HG03280 (cell line): ENCODE measurements around the gene XYLT1.
A peak's percentile ranks its signal among the peaks of the same experiment; 100 is the strongest.
"Not testable (repeated sequence)": the region's sequence is repeated elsewhere in the genome, so short reads cannot be mapped to it uniquely, and the experiment has no call there.

Experiments used
- ATAC-seq: cut with Tn5 transposase; IDR thresholded peaks from one replicate; pipeline ENCODE4 v1.9.1; 2021; ENCODE audit warnings: mild to moderate bottlenecking, moderate library complexity; ENCODE audit not compliant: unreplicated experiment

The XYLT1 gene

DNA sequence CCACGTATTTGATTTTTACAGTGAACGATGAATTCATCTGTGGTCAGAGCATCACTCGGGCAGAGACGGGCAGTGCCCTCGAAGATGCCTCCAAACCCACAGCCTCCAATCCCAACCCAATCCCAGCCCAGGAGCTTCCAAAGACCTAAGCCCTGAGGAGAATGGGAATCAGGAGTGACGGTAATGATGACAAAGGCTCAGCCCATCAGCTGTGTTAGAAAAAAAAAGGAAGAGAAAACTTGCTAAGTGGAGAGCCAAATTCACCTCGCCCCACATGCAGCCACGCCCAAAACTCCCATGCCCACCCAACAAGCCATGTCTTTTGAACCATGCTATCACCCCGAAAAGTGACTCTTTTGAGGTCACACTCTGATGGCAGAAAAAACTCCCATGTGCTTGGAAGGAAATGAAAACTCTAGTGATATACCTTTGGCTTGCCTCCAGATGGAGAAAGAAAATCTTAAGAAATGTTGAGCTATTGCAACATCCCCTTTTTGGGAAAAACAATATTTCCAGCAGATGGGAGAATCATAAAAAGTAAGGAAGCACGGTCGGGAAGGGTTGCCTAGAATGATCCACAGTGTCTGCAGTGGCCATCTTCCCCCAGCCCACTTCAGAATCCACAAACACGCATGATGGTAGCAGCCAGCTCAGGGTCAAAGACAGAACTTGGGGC is 37.7 kb downstream of the XYLT1 start:
- ATAC-seq = no peak

DNA sequence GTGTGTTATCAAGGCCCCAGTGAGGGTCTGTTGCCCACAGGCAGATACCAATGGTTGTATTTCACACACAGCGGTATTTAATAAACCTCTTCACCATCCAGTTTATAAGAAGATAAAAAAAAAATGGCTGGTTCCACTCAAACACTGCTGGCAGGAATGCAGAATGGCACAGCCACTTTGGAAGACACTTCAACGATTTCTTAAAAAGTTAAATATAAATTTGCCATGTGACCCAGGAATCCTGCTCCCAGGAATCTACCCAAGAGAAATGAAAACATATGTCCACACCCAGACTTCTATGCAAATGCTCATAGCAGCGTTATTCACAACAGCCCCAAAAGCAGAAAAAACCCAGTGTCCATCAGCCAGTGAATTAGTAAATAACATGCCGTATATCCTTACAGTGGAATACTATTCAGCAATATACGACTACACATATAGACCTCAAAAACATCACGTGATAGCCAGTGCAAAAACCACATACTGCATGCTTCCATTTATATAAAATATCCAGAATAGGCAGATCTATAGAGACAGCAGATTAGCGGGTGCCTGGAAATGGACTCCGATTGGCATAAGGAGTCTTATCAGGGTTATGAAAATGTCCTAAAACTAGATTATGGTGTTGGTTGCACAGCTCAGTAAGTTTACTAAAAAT is 38.7 kb downstream of the XYLT1 start:
- no peak for ATAC-seq

DNA sequence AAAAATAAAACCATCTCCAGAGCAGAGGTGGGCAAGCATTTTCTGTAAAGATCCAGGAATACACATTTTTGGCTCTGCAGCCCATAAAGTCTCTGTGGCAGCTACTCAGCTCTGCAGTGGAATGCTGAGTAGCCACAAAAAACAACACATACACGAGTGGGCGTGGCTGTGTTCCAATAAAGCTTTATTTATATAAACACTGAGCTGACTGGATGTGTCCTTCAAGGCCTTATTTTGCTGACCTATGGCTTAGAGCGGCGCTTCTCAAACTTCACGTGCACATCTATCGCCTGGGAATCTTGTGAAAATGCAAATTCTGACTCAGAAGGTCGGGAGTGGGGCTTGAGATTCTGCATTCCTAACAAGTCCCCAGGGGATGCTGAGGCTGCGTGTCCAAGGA is 39.7 kb downstream of the XYLT1 start:
- no peak for ATAC-seq

DNA sequence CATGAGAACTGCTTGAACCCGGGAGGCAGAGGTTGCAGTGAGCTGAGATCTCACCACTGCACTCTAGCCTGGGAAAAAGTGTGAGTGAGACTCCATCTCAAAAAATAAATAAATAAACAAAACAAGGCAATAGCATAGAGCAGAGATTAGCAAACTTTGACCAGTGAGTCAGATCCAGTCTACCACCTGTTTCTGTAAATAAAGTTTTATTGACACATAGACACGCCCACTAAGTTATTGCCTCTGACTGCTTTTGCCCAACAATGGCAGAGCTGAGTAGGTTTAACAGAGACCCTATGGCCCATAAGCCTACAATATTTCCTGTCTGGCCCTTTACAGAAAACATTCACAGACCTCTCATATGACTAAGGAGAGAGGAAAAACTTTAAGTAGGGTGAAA is 44.3 kb downstream of the XYLT1 start:
- ATAC-seq = no peak

DNA sequence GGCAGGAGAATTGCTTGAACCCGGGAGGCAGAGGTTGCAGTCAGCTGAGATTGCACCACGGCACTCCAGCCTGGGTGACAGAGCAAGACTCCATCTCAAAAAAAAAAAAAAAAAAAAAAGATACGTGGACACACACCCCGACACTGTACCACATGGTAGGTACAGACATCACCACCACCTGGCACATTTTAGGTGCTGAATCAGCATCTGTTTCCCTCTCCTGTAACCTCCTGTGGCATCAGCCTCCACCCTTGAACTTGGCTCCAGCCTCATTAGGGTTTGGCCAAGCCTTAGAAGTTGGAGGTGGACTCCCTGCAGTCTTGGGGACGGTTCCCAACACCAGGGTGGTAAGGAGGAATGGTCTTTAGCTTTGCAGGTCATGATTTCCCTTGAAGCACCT is 46.0 kb downstream of the XYLT1 start:
- ATAC-seq = no peak

DNA sequence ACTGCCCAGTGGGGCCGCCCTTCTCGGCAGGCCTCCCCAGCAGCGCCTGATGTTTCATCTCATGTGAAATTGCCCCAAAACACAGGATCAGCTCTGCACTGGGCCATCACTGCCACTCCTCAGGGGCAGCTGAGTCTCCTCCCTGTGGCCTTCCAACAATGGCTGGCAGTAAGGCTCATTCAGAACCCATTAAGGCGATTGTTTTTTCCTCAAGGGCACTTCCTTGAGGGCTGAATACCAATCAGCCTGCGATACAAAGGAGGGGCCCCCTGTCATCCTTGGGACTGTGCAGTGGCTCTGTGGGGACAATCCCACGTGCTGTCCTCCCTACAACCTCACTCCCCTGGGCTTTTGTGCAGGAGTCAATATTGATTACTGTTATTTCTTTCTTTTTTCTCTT is 47.5 kb downstream of the XYLT1 start:
- ATAC-seq = no peak

DNA sequence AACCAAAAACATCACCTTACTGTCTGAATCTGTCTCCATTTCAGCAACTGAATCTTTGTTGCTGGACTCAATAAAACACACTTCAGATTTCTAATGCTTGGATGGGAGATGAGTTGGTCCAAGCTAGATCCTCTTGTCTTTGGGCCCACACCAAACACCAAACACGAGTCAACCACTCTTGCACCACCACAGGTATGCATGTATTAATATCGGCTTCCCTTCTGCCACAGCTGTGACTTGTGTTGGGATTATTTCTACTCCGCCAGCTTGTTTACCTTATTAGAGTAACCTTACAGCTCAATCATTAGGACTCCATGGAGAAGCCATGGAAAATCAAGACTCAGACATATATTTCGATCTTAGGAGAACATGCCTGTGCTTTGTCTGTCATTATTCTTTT is 49.9 kb downstream of the XYLT1 start:
- ATAC-seq = no peak

DNA sequence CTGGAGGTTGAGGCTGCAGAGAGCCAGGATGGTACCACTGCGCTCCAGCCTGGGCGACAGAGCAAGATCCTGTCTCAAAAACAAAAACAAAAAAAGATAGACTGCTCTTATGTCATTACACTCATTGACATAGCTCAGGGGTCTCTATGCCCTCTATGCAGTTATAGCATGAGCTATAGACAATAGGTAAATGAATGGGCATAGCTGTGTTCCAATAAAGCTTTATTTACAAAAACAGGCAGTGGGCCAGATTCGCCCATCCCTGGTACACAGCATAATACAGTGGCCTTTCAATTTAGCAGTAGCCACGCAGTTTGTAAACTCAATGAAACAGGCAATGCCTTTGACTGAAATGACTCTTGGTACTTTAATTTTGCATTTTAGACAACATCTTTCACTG is 51.5 kb downstream of the XYLT1 start:
- no peak for ATAC-seq

DNA sequence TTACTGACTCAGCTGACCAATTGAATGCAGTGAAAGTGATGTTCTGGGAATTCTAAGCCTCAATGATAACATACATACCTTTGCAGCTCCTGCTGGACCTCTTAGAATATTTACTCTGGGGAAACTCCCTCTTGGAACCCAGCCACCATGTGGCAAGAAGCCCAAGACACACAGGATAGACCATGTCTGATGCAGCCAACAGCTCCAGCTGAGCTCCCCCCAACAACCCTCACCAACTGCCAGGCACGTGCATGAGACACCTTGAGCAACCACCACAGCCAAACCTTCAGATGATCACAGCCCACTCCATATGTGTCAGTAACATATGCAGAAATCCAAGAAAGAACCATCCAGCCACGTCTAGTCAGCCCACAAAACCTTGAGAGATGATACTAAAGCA is 53.0 kb downstream of the XYLT1 start:
- no peak for ATAC-seq

DNA sequence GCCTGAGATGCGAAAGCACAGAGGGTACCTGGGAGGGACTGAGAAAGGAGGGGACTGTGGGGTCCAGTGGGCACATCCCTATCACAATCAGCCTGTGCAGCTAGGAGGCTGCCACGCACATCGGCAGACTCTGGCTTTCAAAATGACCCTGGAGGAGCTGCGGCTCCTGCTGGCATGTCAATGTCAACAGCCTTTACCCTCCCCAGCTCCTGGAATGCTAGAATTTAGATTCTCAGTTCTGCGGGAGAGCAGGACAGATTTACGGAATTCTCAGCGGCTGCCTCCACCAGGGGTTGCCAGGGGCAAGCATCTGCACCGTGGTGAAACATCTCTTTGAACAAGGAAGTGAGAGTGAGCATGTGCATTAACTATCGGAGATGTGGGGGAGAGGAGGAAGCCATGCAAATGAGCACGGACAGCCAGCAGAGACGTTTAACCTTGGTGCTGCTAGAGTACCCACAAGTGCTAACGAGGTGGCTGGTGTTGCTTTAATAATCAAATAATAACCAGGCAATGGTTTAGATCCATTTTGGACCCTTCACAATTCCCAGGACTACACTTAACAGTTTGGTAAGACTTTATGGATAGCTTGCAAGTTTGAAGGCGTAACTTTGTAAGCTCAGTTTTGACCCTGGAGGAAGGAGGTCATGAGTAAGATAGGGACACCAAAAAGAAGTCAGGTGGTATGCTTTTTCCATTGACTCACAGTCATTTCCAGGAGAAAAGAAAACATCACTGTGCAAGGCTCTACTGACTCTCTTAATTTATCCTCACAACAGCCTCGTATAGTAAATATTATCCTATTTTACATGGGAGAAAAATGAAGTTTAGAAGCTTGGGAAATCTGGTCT is 54.1 kb downstream of the XYLT1 start:
- ATAC-seq = peak; percentile 92

DNA sequence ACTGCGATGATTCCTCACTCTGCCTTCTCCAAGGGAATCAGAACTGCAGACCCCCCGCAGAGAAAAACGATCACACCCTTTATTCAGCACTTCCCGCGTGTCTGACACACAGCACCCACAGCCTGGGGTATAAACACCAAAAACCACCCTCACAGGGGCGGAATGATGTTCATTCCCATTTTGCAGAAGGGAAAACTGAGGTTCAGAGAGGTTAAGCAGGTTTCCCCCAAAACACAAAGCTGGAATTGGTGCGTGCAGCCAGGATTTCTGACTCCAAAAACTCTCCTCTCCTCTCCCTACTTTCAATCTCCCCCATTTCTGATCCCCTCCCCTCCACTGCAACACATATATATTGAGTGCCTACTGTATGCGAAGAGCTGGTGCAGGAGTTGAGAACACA is 55.8 kb downstream of the XYLT1 start:
- no peak for ATAC-seq

DNA sequence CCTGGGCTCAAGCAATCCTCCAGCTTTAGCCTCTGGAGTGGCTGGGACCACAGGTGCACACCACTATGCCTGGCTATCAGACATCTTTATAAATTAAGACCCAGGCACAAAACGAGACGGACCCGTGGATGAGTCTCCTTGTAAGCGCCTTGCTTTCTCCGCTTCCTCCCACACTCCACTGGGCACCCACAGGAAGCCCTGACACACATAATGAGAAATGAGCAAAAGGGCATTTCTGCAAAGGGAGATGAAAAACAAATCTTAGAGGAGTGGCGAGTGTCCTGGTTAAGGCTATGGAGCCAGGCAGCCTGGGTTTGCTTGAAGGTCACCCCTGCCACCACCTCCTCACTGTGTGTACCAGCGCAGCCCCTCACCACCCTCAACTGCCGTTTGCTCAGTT is 56.3 kb downstream of the XYLT1 start:
- ATAC-seq = no peak

DNA sequence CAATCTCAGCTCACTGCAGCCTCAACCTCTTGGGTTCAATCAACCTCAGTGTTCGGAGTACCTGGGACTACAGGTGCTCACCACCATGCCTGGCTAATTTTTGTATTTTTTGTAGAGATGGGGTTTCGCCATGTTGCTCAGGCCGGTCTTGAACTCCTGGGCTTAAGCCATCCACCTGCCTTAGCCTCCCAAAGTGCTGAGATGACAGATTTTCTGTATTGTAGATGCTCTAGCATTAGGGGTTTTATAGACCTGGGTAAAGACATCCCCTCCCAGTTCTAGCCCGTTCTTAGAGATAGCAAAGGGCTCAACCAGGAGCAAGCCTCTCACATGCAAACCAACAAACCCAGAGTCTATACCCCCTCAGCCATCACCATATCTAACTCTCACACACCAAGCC is 57.3 kb downstream of the XYLT1 start:
- ATAC-seq = no peak

DNA sequence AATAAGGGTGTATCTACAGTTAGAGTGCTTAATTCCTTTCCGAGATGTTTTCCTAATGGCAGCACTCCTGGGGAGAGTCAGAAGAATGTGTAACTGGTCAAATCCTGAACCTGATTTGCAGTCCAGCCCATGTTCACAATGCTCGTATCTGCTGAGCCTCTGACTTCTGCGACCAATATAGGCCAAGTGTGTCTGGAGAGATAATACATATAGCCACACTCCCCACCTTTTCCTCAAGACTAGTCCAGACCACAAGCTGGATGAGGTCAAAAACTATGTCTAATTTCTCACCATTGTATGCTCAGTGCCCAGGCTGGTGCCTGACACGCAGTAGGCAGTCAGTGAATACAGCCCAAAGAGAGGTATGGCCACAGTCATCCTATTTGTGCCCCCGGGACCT is 58.0 kb downstream of the XYLT1 start:
- no peak for ATAC-seq

DNA sequence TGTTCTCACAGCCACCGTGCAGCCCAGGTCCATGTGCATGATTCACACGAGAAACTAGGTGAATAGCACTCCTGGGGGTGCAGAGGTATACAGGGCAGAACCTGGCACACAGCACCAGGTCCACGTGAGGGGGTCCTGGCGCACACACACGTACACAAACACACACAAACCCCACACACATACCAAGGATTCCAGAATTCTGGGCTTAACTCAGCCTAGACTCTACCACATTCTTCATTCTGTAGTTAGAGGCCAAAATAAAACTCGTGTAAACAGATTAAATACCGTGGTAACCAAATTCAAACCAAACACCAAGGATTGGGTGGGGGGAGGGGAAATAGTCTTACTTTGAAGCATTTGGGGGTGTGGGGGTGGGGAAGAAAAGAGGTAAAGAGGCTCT is 58.5 kb downstream of the XYLT1 start:
- no peak for ATAC-seq

DNA sequence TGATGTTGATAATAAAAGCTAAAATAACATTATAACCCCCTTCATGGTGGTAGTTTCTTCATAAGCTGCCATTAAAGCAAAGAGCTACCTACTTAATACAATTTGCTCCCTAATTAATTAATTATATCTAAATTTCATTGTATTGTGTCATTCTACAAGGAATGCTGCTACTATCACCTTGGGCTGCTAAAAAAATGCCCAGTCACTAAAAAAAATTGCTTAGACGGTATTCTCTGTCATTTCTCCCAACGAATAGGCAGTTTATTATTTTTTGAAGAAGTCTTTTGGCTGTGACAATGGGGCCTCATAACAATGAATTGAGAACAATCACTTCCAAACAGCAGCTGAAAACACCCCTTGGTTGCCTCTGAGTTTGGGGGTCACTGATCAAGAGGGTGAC is 59.5 kb downstream of the XYLT1 start:
- no peak for ATAC-seq

DNA sequence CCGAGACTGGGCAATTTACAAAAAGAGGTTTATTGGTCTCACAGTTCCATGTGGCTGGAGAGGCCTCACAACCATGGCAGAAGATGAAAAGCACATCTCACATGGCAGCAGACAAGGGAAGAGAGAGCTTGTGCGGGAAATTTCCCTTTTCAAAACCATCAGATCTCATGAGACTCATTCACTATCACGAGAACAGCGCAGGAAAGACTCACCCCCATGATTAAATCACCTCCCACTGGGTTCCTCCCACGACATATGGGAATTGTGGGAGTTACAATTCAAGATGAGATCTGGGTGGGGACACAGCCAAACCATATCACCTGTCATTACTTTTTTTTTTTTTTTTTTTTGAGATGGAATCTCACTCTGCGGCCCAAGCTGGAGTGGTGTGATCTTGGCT is 60.4 kb downstream of the XYLT1 start:
- not testable (repeated sequence) for ATAC-seq

DNA sequence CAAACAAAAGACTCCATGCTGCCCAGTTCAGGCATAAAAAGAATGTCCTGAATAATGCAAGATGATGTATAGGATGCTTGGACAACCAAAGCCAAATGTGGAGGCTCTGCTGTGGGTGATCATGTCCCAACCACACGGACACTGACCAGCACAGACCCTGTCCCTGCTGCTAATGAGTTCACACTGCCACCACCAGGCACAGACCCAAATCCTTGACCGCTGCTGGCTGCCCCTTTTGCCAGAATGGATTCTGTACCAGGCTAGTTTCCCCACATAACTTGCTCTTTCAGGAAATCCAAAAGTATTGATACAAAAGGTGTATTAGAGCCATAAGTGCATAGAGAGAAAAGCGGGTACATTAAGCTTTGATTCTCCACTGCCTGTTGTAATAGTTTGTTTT is 60.9 kb downstream of the XYLT1 start:
- no peak for ATAC-seq

DNA sequence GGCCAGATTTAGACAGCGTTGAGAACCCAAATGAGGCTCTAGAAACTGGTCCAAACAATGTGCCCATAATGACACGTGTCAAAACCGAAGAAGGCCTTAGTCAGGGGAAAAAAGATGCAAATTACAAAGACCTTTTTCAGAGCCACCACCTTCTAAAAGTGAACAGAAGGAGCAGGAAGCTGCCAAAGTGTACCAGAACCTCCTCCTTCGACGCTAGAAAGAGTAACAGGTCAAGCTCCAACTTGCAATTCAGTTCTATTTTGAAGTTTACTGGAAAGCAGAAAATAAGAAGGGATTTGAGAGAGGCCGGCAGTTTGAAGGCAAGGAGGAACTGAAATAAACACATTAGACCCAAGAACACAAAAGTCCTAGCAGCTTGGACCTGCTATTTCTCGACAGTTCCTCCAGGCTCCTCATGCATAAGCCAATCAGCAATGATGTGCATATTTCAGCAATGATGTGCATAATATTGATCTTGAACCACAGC is 61.8 kb downstream of the XYLT1 start:
- ATAC-seq = peak; percentile 72

DNA sequence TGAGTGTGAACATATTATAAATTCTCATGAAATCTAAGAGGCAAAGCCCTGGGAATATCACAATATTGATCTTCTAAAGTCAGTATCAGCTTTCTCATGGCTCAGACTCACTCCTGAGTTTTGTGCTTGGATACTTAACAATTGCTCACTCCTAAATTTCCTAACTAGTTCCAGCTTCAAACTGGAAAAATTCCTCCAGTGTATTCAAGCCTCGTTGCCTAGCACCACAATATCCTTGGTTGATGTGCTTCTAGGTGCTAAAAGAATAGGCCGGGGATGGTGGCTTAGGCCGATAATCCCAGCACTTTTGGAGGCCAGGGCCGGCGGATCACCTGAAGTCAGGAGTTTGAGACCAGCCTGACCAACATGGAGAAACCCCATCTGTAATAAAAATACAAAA is 62.5 kb downstream of the XYLT1 start:
- ATAC-seq = no peak

DNA sequence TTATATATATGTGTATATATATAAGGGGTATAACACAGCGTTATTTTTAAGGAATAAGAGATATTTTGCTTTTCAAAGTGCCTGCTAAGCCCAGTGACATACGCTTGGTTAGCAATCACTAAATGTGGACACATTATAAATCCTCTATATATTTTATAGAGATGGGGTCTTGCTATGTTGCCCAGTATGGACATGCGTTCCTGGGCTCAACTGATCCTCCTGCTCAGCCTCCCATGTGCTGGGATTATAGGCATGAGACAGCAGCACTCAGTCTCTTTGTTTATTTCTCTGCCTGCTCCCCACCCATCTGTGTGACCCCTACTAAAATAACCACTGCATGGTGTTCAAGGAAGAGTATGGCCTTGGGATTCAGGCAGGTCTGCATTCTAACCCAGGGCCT is 63.4 kb downstream of the XYLT1 start:
- ATAC-seq = no peak
